GM12878 (cell line): Measurements from ENCODE around the gene LUZP2.

ENCODE experiments used
- CREB1 ChIP-seq: IDR thresholded peaks from 2 replicates; pipeline ENCODE4 v1.6.1; 2012; ENCODE audit warnings: low read depth, mild to moderate bottlenecking, inconsistent platforms
- GABPA ChIP-seq: IDR thresholded peaks from 2 replicates; pipeline ENCODE4 v1.6.1; 2014; ENCODE audit warnings: antibody characterized with exemption, low read depth, mild to moderate bottlenecking, inconsistent platforms
- HDAC6 ChIP-seq: fragments of 200-600 bp; sonication (generic); IDR thresholded peaks from one replicate; pipeline ENCODE4 v1.8.0; 2017; ENCODE audit warnings: antibody characterized with exemption; ENCODE audit not compliant: unreplicated experiment
- JUND ChIP-seq: IDR thresholded peaks from 2 replicates; pipeline ENCODE4 v1.6.1; 2012; ENCODE audit warnings: low read depth, mild to moderate bottlenecking, low read length, improper control_type of control experiment, moderate library complexity
- POLR2A ChIP-seq: IDR thresholded peaks from 2 replicates; pipeline ENCODE4 v1.6.1; 2011; ENCODE audit warnings: low read depth, mild to moderate bottlenecking, low read length
- POLR2AphosphoS5 ChIP-seq: IDR thresholded peaks from 2 replicates; pipeline ENCODE4 v1.6.1; 2011; ENCODE audit warnings: mild to moderate bottlenecking, low read length, inconsistent platforms
- RAD51 ChIP-seq: fragments of 450-650 bp; IDR thresholded peaks from 2 replicates; pipeline ENCODE4 v1.6.1; 2016; ENCODE audit warnings: moderate library complexity, mild to moderate bottlenecking, inconsistent platforms
- RELA ChIP-seq: fragments of 450-650 bp; IDR thresholded peaks from 2 replicates; pipeline ENCODE4 v1.8.0; 2014; ENCODE audit warnings: borderline replicate concordance; ENCODE audit not compliant: partially characterized antibody
- SREBF1 ChIP-seq: IDR thresholded peaks from 2 replicates; pipeline ENCODE4 v1.6.1; 2012; ENCODE audit warnings: mild to moderate bottlenecking, low read length
- SRF ChIP-seq, 2 experiments: IDR thresholded peaks; 2 replicates each; pipeline ENCODE4 v1.6.1; 2011; ENCODE audit warnings: low read depth in 2 of 2, low read length in 2 of 2, mild to moderate bottlenecking in 1 of 2, moderate library complexity in 1 of 2
- YY1 ChIP-seq: IDR thresholded peaks from 2 replicates; pipeline ENCODE4 v1.6.1; 2011; ENCODE audit warnings: low read depth, mild to moderate bottlenecking, low read length
- ZBTB33 ChIP-seq: fragments of 450-650 bp; IDR thresholded peaks from 2 replicates; pipeline ENCODE4 v1.6.1; 2017; ENCODE audit warnings: mild to moderate bottlenecking
- TF ChIP-seq, protein P1 (sequence below), 3 experiments: IDR thresholded peaks in 2 of 3; conservative IDR thresholded peaks in 1 of 3; 2 replicates each; pipeline ENCODE4 v1.5.1; 2011; ENCODE audit warnings: low read depth in 3 of 3, low read length in 3 of 3, mild to moderate bottlenecking in 3 of 3, control low read depth in 2 of 3, moderate library complexity in 2 of 3, inconsistent platforms in 1 of 3, mixed read lengths in 1 of 3; ENCODE audit not compliant: control insufficient read depth in 2 of 3, insufficient read depth in 1 of 3; ENCODE audit errors: extremely low read depth in 1 of 3

GRCh38 chr11:24509114-24509513 is 12.3 kb downstream of the LUZP2 start:
- TF ChIP-seq CREB1 (no peak), RAD51 (no peak), YY1 (no peak), SRF (IDR thresholded peaks at IDR 0.05; ENCODE audit: low read depth in 2 of 2, low read length in 2 of 2) (no peak), GABPA (no peak), SREBF1 (no peak), JUND (no peak), RELA (no peak), ZBTB33 (no peak), HDAC6 (no peak), POLR2A (no peak), POLR2AphosphoS5 (no peak)
- TF ChIP-seq, protein P1, sequence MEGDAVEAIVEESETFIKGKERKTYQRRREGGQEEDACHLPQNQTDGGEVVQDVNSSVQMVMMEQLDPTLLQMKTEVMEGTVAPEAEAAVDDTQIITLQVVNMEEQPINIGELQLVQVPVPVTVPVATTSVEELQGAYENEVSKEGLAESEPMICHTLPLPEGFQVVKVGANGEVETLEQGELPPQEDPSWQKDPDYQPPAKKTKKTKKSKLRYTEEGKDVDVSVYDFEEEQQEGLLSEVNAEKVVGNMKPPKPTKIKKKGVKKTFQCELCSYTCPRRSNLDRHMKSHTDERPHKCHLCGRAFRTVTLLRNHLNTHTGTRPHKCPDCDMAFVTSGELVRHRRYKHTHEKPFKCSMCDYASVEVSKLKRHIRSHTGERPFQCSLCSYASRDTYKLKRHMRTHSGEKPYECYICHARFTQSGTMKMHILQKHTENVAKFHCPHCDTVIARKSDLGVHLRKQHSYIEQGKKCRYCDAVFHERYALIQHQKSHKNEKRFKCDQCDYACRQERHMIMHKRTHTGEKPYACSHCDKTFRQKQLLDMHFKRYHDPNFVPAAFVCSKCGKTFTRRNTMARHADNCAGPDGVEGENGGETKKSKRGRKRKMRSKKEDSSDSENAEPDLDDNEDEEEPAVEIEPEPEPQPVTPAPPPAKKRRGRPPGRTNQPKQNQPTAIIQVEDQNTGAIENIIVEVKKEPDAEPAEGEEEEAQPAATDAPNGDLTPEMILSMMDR (IDR thresholded peaks at IDR 0.05 in 2 of 3, conservative IDR thresholded peaks at IDR 0.05 in 1 of 3; ENCODE audit: control insufficient read depth in 2 of 3, extremely low read depth in 1 of 3, insufficient read depth in 1 of 3, low read depth in 3 of 3, low read length in 3 of 3) = no peak; a peak in 1 of 6 replicates
